Measurements from ENCODE around the gene ADAMTSL3. TPM values are rescaled to one million over a fixed set of nuclear protein-coding genes. Genes with fewer than 3 reads are reported as not detected.
"Not testable (repeated sequence)": the region's sequence is repeated elsewhere in the genome, so short reads cannot be mapped to it uniquely, and the experiment has no call there.

ADAMTSL3 gene
- total RNA-seq, 1 experiment from 2014 or later = 0.05 TPM

DNA sequence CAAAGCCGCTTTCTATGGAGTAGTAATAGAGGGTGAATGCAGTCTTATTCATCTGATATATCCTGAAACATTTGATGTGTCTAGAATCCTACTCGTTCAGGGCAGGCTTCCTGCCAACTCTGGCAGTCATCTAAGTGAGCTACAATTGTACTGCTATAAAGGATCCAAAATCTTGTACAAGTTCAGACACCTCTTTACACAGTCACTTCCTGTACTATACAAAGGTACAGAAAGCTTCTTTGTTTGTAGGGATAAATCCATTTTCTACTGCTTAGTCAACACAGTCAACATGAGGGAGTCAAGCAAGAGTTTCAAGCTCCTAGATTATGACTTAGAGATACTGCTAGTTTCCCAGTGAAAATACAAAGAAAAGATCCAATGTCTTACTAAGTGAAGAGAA lies 414.8 kb downstream of the ADAMTSL3 start:
- ATAC-seq; CTCF ChIA-PET; DNase-seq (ENCODE audit: low read depth, low spot score); H3K4me1 ChIP-seq (ENCODE audit: control insufficient read depth in 1 of 2, insufficient read depth in 2 of 2, low read length in 2 of 2); H3K36me3 ChIP-seq (ENCODE audit: control insufficient read depth in 1 of 2, insufficient read depth in 2 of 2, low read length in 2 of 2); H3K9ac ChIP-seq (ENCODE audit: low read length); intact Hi-C loops (cut with micrococcal nuclease); H3K4me2 ChIP-seq (ENCODE audit: low read length); H3K27ac ChIP-seq (ENCODE audit: low read depth, low read length); H2AFZ ChIP-seq (ENCODE audit: low read depth, low read length, poor library complexity, severe bottlenecking); H3K4me3 ChIP-seq (replicated peaks in 1 of 2; ENCODE audit: low read depth in 1 of 2, low read length in 2 of 2); RAD21 ChIA-PET (ENCODE audit: low non-redundant PET in 1 of 2, low total read pairs in 2 of 2, uncharacterized antibody in 2 of 2, unreplicated experiment in 2 of 2); BruUV-seq (replicated peaks); H4K20me1 ChIP-seq (ENCODE audit: insufficient read depth); POLR2A ChIA-PET; H3K9me3 ChIP-seq (ENCODE audit: control insufficient read depth in 1 of 2, insufficient read depth in 1 of 2, low read depth in 1 of 2, low read length in 2 of 2); H3K27me3 ChIP-seq (ENCODE audit: insufficient read depth, low read length); H3K9me2 ChIP-seq (ENCODE audit: insufficient read depth); H3K79me2 ChIP-seq (ENCODE audit: insufficient read depth, low read length): not testable (repeated sequence)

DNA sequence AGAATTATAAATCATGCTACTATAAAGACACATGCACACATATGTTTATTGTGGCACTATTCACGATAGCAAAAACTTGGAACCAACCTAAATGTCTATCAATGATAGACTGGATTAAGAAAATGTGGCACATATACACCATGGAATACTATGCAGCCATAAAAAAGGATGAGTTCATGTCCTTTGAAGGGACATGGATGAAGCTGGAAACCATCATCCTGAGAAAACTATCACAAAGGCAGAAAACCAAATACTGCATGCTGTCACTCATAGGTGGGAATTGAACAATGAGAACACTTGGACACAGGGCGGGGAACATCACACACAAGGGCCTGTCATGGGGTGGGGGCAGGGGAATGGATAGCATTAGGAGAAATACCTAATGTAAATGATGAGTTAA lies 424.1 kb downstream of the ADAMTSL3 start:
- DNase-seq (ENCODE audit: low read depth, low spot score); H3K4me3 ChIP-seq (replicated peaks in 1 of 2; ENCODE audit: low read depth in 1 of 2, low read length in 2 of 2); H3K4me2 ChIP-seq (ENCODE audit: low read length); H4K20me1 ChIP-seq (ENCODE audit: insufficient read depth); H2AFZ ChIP-seq (ENCODE audit: low read depth, low read length, poor library complexity, severe bottlenecking); intact Hi-C loops (cut with micrococcal nuclease); H3K27me3 ChIP-seq (ENCODE audit: insufficient read depth, low read length); BruUV-seq (replicated peaks); H3K79me2 ChIP-seq (ENCODE audit: insufficient read depth, low read length); H3K9ac ChIP-seq (ENCODE audit: low read length); H3K9me3 ChIP-seq (ENCODE audit: control insufficient read depth in 1 of 2, insufficient read depth in 1 of 2, low read depth in 1 of 2, low read length in 2 of 2); H3K27ac ChIP-seq (ENCODE audit: low read depth, low read length); CTCF ChIA-PET; H3K9me2 ChIP-seq (ENCODE audit: insufficient read depth); H3K36me3 ChIP-seq (ENCODE audit: control insufficient read depth in 1 of 2, insufficient read depth in 2 of 2, low read length in 2 of 2); H3K4me1 ChIP-seq (ENCODE audit: control insufficient read depth in 1 of 2, insufficient read depth in 2 of 2, low read length in 2 of 2); ATAC-seq; POLR2A ChIA-PET; RAD21 ChIA-PET (ENCODE audit: low non-redundant PET in 1 of 2, low total read pairs in 2 of 2, uncharacterized antibody in 2 of 2, unreplicated experiment in 2 of 2): not testable (repeated sequence)

DNA sequence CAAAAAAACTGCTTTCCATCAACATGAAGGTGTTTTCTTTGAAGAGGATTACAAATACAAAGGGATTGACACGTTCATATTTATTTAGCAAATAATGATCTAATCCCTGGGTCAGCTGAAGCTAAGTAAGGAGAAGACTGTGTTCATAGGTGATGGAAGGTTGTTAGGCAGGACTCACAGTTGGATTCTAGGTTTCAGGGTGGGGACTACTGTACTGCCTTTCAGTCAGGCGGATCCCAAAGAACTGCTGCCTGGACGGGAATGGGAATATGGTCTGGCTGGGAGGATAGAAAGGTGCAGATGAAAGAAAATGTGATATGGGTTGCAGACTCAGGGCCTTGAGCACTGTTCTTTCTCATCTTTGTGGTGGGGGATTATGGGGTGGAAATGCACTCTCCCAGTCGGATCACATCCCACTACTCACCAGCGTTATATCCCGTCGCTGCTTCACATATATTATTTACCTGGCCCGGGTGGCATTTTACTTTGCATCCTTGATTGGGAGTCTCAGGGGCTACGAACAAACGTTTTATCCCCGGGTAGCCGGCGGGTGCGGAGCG lies 425.5 kb downstream of the ADAMTSL3 start:
- DNase-seq (ENCODE audit: low read depth, low spot score); H3K27me3 ChIP-seq (ENCODE audit: insufficient read depth, low read length); H3K4me1 ChIP-seq (ENCODE audit: control insufficient read depth in 1 of 2, insufficient read depth in 2 of 2, low read length in 2 of 2); intact Hi-C loops (cut with micrococcal nuclease); RAD21 ChIA-PET (ENCODE audit: low non-redundant PET in 1 of 2, low total read pairs in 2 of 2, uncharacterized antibody in 2 of 2, unreplicated experiment in 2 of 2); H3K27ac ChIP-seq (ENCODE audit: low read depth, low read length); H3K9me2 ChIP-seq (ENCODE audit: insufficient read depth); H4K20me1 ChIP-seq (ENCODE audit: insufficient read depth); H3K4me2 ChIP-seq (ENCODE audit: low read length); H3K9ac ChIP-seq (ENCODE audit: low read length); H3K36me3 ChIP-seq (ENCODE audit: control insufficient read depth in 1 of 2, insufficient read depth in 2 of 2, low read length in 2 of 2); H3K4me3 ChIP-seq (replicated peaks in 1 of 2; ENCODE audit: low read depth in 1 of 2, low read length in 2 of 2); H2AFZ ChIP-seq (ENCODE audit: low read depth, low read length, poor library complexity, severe bottlenecking); ATAC-seq; CTCF ChIA-PET; H3K9me3 ChIP-seq (ENCODE audit: control insufficient read depth in 1 of 2, insufficient read depth in 1 of 2, low read depth in 1 of 2, low read length in 2 of 2); H3K79me2 ChIP-seq (ENCODE audit: insufficient read depth, low read length); BruUV-seq (replicated peaks); POLR2A ChIA-PET: not testable (repeated sequence)

Data from HCT116 (cell line).